GM15510 (cell line): ENCODE results near the gene CRIP2.

Source experiments
- POLR2A ChIP-seq: IDR thresholded peaks from 3 replicates; pipeline ENCODE4 v1.6.1; 2011; ENCODE audit warnings: borderline replicate concordance; ENCODE audit not compliant: insufficient read length; ENCODE audit errors: extremely low read depth

Gene CRIP2

DNA sequence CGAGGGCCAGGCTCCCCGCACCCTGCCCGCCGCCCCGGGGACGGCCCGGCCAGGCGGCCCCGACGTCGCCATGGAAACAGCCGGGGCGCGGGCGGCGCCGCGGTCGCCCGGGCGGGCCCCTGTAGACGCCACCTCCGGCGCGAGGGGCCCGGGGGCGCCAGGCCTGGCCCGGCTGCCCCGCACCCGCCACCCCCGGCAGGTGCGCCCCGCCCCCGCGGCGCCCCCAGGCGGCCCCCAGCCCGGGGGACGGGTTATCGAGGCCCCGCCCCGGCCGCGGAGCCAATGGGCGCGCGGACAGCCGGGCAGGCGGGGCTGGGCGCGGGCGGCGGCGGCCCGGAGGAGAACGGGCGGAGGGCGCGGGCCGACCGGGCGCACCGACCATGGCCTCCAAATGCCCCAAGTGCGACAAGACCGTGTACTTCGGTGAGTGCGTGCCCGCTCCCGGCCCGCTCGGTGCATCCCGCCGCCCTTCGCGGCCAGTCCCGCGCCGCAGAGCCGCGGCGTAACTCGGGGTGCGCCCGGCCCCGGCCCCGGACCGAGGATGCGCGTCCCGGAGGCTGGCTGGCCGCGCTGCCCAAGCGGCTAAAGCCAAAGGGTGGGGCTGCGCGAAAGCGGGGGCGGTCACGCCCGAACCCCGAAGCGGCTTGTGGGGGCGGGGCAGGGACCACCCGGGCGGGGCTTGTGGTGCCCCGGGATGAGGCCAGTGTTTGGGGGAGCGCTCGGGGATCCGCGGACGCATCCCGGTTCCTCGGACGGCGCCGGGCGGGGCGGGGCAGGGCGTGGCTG, at the start of gene CRIP2:
TSS of gene CRIP2 (plus strand) at position 339 of the 786 bp plus-strand sequence. CDS start at position 381, 42 bp downstream.
- no peak for TF ChIP-seq POLR2A

DNA sequence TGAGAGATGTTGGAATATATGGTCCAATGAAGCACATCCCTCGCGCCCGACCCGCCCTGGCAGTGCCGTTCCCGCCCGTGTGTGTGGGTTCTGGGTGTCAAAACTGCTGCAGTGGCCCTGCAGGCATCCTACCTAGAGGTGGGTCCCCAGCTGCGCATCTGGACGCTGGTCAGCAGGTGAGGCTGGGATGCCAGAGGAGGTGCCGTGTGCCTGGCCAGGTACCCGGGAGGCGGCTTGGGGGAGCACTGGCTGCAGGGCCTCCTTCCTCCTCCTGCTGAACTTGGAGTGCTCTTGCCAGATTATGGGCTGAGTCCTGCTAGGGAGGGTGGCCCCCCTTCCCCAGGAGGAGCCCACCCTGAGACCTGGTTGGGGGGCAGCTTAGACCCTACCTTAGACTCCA, 49.8 kb upstream of the CRIP2 start:
- TF ChIP-seq POLR2A, result no peak

- TF ChIP-seq POLR2A, result no peak
Observed at GRCh38 chr14:105425823-105426247, 48.8 kb upstream of the CRIP2 start.

DNA sequence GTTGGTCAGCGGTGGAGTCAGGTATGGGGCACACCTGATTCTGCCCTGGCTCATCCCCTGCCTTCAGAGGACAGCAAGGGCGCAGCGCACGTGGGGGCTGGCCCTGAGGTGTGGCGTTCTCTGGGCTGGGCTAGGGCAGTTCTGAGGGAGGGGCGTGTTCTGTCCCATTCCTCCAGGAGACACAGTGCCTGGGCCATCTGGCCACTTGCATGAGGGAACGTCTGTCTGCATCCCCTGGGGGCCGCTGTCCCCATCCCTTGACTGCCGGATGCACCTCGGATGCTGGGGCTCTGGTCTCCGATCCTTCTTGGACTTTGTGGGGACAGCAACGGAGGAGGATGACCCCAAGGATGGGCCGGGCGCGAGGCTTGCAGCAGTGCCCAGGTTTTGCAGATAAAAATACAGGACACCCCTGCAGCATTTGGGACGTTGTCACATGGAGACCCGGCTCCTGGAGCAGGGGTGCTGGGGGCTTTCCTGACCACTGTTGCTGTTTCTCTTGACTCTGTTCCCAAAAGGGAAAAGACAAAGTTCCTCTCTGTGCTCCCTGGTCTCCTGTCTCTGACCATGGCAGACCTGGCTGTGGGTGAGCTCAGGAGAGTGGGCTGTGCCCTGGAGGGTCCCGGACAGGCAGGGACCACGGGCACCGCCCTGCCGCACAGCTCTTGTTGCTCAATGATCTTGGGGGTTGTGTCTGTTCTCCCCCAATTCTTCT, 48.0 kb upstream of the CRIP2 start:
- TF ChIP-seq POLR2A, result no peak

- no peak for TF ChIP-seq POLR2A
Observed at GRCh38 chr14:105427412-105427811, 47.2 kb upstream of the CRIP2 start.

GRCh38 chr14:105427936-105428485, 46.6 kb upstream of the CRIP2 start:
- no peak for TF ChIP-seq POLR2A

GRCh38 chr14:105430042-105430441, 44.6 kb upstream of the CRIP2 start:
- no peak for TF ChIP-seq POLR2A

- no peak for TF ChIP-seq POLR2A
Observed at GRCh38 chr14:105430565-105430964, 44.1 kb upstream of the CRIP2 start.

- TF ChIP-seq POLR2A, result no peak
Observed at GRCh38 chr14:105431256-105431655, 43.4 kb upstream of the CRIP2 start.

DNA sequence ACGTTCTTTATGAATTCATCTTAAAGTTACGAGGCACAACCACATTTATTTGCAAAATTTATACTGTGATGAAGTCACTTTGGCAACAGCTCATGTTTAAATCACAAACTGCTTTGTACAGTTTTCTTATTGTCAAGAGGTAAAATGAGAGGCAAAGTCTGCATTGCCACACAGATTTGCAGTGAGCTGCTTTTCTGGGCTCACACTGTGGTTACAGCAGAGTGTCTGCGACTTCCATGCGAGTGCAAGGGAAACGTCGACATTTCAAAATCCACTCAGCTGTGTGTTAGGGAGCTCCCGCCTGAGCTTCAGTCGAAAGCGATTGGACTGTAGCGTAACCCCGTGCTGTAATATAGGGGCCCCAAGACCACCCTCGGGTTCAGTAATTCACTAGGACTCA, 42.0 kb upstream of the CRIP2 start:
- no peak for TF ChIP-seq POLR2A

DNA sequence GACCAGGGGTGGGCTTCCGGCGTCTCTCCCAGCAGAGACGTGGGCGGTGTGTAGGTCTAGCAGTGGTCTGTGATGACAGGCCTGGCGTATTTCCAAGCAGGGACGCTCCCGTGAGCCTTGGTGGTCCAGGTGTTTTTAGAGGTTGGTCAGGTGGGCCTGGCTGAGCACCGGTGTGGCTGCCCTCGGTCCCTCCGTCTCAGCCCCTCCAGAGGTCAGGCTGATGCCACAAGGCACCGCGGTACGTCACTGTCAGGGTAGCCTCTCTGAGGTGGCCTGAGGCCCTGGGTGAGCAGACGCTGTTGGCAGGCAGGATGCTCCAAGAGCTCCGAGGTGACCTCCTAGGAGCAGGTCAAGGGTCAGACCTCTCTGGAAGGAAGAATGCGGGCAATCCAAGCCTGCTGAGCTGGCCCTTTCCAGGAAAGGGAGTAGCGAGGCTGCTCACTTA, 41.4 kb upstream of the CRIP2 start:
- TF ChIP-seq POLR2A, result no peak

GRCh38 chr14:105436402-105436801, 38.2 kb upstream of the CRIP2 start:
- TF ChIP-seq POLR2A, result no peak

- no peak for TF ChIP-seq POLR2A
Observed at GRCh38 chr14:105436891-105437722, 37.5 kb upstream of the CRIP2 start.

DNA sequence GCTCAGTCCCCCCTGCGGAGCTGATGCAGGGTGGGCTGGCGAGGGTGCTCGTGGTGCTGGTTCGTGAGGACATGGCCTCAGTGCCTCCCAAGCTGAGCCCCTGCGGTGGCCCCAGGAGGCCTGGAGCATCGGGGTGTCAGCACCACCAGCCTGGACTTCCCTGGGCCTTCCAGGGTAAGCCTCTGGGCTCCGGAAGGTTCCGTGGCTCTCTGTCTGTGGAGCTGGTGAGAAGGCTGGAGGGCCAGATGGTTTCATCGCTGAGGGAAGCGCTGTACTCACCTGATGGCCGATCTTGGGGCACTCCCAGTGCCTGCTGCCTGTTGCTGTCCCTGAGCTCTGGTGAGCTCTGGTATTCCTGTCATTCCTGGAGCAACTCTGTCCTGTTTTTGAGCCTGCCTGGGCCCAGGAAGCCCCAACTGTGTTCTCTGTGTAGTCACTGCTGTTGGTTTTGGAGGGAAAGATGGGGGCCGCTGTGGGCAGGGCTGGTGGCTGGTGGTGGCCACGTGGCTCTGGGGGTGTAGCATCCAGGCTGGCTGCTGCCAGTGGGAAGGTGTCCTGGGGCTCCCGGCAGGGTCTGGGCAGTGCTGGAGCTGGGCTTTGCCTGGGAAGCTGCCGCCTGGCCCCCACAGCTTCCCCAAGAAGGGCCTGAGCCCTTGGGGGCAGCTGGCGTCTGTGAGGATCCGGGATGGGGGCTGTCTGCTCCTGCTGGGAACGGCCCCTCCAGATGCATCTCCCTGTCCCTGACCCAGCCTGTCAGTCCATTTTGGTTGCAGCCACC, 36.7 kb upstream of the CRIP2 start:
- TF ChIP-seq POLR2A, result no peak
